Subcutaneous abdominal adipose tissue (tissue), 5 donors: ENCODE results near the gene CD79A.

ENCODE experiments used
- H3K27ac ChIP-seq: one replicate; pipeline ENCODE4 v1.7.0; 2013; ENCODE audit warnings: low read depth, mild to moderate bottlenecking, inconsistent platforms, low read length, moderate library complexity
- H3K27me3 ChIP-seq, 5 donors: one replicate each; pipeline ENCODE4 v1.7.0; 2013; ENCODE audit warnings: low read length in 5 of 5, inconsistent platforms in 1 of 5; ENCODE audit not compliant: control insufficient read depth in 5 of 5, insufficient read depth in 4 of 5
- H3K36me3 ChIP-seq, 5 donors: one replicate each; pipeline ENCODE4 v1.7.0; 2013; ENCODE audit warnings: low read length in 5 of 5; ENCODE audit not compliant: control insufficient read depth in 5 of 5, insufficient read depth in 5 of 5
- H3K4me1 ChIP-seq, 5 donors: one replicate each; pipeline ENCODE4 v1.7.0; 2013; ENCODE audit warnings: low read length in 5 of 5, mild to moderate bottlenecking in 3 of 5, moderate library complexity in 1 of 5; ENCODE audit not compliant: control insufficient read depth in 5 of 5, insufficient read depth in 5 of 5
- H3K4me3 ChIP-seq, 5 donors: one replicate each; pipeline ENCODE4 v1.7.0; 2013; ENCODE audit warnings: low read length in 5 of 5, low read depth in 1 of 5
- H3K9ac ChIP-seq, 5 donors: one replicate each; pipeline ENCODE4 v1.7.0; 2013; ENCODE audit warnings: low read length in 5 of 5, mild to moderate bottlenecking in 4 of 5, moderate library complexity in 3 of 5
- H3K9me3 ChIP-seq, 5 donors: one replicate each; pipeline ENCODE4 v1.7.0; 2013; ENCODE audit warnings: low read length in 5 of 5; ENCODE audit not compliant: control insufficient read depth in 5 of 5
- donor health status: healthy.
- donor health status: healthy.
- donor health status: healthy.
- donor health status: healthy.
- donor health status: healthy.

Gene CD79A

DNA sequence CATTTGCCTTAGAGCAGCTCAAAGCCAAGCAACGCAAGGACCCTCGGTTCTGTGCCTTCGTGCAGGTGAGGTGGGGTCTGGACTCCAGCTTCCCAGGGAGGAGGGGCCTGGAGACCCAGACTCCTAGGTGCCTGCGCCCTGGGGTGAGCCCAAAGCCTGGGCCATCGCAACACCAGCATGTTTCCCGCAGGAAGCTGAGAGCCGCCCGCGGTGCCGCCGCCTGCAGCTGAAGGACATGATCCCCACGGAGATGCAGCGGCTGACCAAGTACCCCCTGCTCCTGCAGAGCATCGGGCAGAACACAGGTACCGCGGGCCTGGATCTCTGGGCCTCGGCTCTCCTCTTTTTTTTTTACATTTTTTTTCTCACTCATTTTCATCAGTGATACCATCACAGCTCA, 25.5 kb downstream of the CD79A start:
- H3K36me3 ChIP-seq, result peaks cover 3 to 95% (median 84%) of the 10 kb centered on the region in 5 donors
- H3K9me3 ChIP-seq, result no peaks in the 10 kb centered on the region
- no peak overlapping the region for H3K9ac ChIP-seq
- no peak overlapping the region for H3K4me3 ChIP-seq
- no peak overlapping the region for H3K27ac ChIP-seq
- peaks cover 0 to 3% (median 0%) of the 10 kb centered on the region in 5 donors for H3K4me1 ChIP-seq
- no peaks in the 10 kb centered on the region for H3K27me3 ChIP-seq

- Histone ChIP-seq H3K4me3 (no peak overlapping the region), H3K9ac (no peak overlapping the region), H3K36me3 (peaks cover 3 to 87% (median 76%) of the 10 kb centered on the region in 5 donors), H3K27me3 (no peaks in the 10 kb centered on the region), H3K9me3 (no peaks in the 10 kb centered on the region), H3K4me1 (no peaks in the 10 kb centered on the region), H3K27ac (no peak overlapping the region)
Measured at GRCh38 chr19:41903193-41903953, 26.3 kb downstream of the CD79A start.

GRCh38 chr19:41904118-41904870, 27.2 kb downstream of the CD79A start:
- Histone ChIP-seq H3K9me3 (no peaks in the 10 kb centered on the region), H3K27ac (no peak overlapping the region), H3K27me3 (no peaks in the 10 kb centered on the region), H3K36me3 (peaks cover 3 to 78% (median 69%) of the 10 kb centered on the region in 5 donors), H3K9ac (no peak overlapping the region), H3K4me1 (no peaks in the 10 kb centered on the region), H3K4me3 (no peak overlapping the region)

DNA sequence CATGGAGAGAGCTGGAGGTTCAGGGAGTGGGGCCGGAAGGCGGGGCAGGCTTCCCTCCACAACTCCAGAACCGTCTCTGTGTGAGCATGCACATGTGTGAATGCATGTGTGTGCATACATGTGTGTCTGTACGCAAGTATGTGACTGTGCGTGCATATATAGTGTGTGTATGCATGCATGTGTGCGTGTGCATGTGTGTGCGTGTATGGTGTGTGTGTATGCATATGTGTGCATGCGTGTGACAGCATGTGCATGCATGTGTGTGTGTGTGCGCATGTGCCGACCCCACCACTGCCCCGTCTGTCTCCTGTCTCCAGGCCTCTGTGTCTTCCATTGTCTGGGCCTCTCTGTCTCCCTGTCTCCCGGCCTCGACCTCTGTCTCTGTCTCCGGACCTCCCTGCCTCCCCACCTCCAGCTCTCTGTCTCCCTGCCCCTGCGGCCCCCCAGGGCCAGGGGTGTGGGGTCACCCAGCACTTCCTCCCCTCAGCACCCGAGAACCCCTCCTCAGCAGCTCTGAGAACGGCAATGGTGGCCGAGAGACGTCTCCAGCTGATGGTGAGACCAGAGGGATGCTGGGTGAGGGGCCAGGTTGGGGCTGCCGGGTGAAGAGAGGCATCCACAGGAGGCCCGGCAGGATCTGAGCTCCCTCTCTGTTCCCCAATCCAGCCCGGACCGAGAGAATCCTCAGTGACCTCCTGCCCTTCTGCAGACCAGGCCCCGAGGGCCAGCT, 28.4 kb downstream of the CD79A start:
- no peaks in the 10 kb centered on the region for H3K9me3 ChIP-seq
- no peak overlapping the region for H3K4me3 ChIP-seq
- peaks cover 0 to 3% (median 0%) of the 10 kb centered on the region in 5 donors for H3K27me3 ChIP-seq
- H3K4me1 ChIP-seq, result no peaks in the 10 kb centered on the region
- H3K27ac ChIP-seq, result no peak overlapping the region
- peaks cover 0 to 69% (median 62%) of the 10 kb centered on the region in 5 donors for H3K36me3 ChIP-seq
- H3K9ac ChIP-seq, result no peak overlapping the region

- H3K4me1 ChIP-seq, result no peaks in the 10 kb centered on the region
- peaks cover 0 to 62% (median 59%) of the 10 kb centered on the region in 5 donors for H3K36me3 ChIP-seq
- no peak overlapping the region for H3K27ac ChIP-seq
- peaks cover 0 to 9% (median 5%) of the 10 kb centered on the region in 5 donors for H3K27me3 ChIP-seq
- no peaks in the 10 kb centered on the region for H3K9me3 ChIP-seq
- H3K9ac ChIP-seq, result no peak overlapping the region
- H3K4me3 ChIP-seq, result no peak overlapping the region
Measured at GRCh38 chr19:41906271-41906670, 29.2 kb downstream of the CD79A start.

- H3K27ac ChIP-seq, result no peak overlapping the region
- H3K4me1 ChIP-seq, result no peaks in the 10 kb centered on the region
- H3K9me3 ChIP-seq, result no peaks in the 10 kb centered on the region
- H3K27me3 ChIP-seq, result peaks cover 6 to 17% (median 14%) of the 10 kb centered on the region in 5 donors
- no peak overlapping the region for H3K9ac ChIP-seq
- no peak overlapping the region for H3K4me3 ChIP-seq
- peaks cover 0 to 54% (median 51%) of the 10 kb centered on the region in 5 donors for H3K36me3 ChIP-seq
Measured at GRCh38 chr19:41906916-41907680, 30.0 kb downstream of the CD79A start.

DNA sequence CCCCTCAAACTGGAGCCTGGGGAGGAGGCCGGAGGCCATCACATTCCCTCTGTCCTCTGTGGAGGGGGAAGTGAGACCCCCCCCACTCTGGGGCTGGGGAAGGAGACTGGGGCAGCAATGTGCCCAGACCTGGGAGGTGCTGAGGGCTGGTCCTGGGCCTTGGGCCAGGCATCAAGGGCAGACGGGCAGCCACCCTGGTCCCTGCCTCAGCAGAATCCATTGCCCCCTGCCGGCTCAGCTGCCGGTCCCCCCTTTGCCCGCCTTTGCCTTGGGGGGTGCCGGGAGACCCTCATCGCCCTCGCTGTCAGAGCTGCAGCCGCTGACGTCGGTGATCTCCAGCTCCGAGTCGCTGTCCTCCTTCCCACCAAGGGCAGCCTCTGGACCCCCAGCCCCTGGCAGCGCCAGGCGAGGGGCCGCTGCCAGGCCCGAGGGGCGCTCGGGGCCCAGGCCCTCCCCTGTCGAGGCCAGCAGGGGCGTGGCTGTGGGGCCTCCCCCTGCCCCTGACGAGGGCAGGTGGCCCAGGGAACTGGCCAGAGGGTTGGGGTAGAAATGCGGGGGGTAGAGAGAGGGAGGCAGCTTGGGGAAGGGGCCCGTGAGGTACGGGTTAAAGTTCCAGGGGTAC, 31.0 kb downstream of the CD79A start:
- Histone ChIP-seq H3K27ac (no peak overlapping the region), H3K27me3 (peaks cover 11 to 21% (median 19%) of the 10 kb centered on the region in 5 donors), H3K9ac (no peak overlapping the region), H3K4me1 (no peaks in the 10 kb centered on the region), H3K4me3 (no peak overlapping the region), H3K36me3 (peaks cover 0 to 44% (median 41%) of the 10 kb centered on the region in 5 donors), H3K9me3 (no peaks in the 10 kb centered on the region)

DNA sequence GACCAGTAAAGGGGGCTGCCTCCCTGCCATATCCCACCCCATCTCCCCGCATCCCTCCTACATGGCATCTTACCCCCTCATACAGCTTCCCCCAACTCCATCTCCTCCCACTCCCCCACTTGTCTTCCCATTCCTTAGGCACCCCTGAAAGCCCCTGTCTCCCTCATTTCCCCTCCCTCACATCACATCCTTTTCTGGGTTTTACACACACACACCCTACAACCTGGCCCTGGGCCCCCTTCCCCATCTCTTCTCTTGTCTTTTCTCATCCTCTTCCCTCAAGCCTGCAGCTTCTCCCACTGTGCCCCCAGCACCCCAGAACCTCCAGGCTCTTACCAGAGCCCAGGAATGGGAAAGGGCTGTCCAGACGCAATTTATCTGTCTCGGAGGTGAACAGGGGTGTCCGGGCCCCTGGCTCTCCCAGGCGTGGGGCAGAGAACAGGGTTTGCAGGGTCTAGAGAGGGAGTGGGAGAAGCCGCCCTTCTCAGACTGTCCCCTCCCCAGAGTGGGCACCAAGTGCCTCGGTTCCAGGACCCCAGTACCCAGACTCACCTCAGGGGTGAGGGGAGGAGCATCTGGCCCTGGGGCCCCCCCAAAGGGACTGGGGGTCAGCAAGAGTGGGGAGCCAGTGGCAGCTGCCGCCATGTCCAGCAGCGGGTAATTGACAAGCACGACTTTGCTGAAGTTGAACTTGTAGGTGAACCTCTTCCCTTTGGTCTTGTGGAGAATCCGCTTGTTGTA, 31.8 kb downstream of the CD79A start:
- no peaks in the 10 kb centered on the region for H3K9me3 ChIP-seq
- no peak overlapping the region for H3K27ac ChIP-seq
- no peak overlapping the region for H3K9ac ChIP-seq
- H3K4me3 ChIP-seq, result no peak overlapping the region
- no peaks in the 10 kb centered on the region for H3K4me1 ChIP-seq
- H3K36me3 ChIP-seq, result peaks cover 0 to 36% (median 33%) of the 10 kb centered on the region in 5 donors
- peaks cover 16 to 27% (median 25%) of the 10 kb centered on the region in 5 donors for H3K27me3 ChIP-seq

GRCh38 chr19:41909706-41910105, 32.6 kb downstream of the CD79A start:
- peaks cover 0 to 28% (median 25%) of the 10 kb centered on the region in 5 donors for H3K36me3 ChIP-seq
- no peaks in the 10 kb centered on the region for H3K4me1 ChIP-seq
- H3K27me3 ChIP-seq, result peaks cover 20 to 35% (median 29%) of the 10 kb centered on the region in 5 donors
- H3K4me3 ChIP-seq, result no peak overlapping the region
- H3K9me3 ChIP-seq, result no peaks in the 10 kb centered on the region
- H3K27ac ChIP-seq, result no peak overlapping the region
- no peak overlapping the region for H3K9ac ChIP-seq
